ENCODE data around the gene EPHB2. TPM values are rescaled to one million over a fixed set of nuclear protein-coding genes. Genes with fewer than 3 reads are reported as not detected.

EPHB2 gene
- total and polyA plus RNA-seq, 2 of the 13 experiments (the other 11 are each of a cell fraction or from before 2014, with no cell fraction given): 0.03 to 0.11 TPM

- no peak for TF ChIP-seq CSRNP2 (CRISPR knock-in tag; conservative IDR thresholded peaks at IDR 0.05; ENCODE audit: low read depth)
- no peak for TF ChIP-seq CHCHD3 (CRISPR knock-in tag; IDR thresholded peaks at IDR 0.05)
- TF ChIP-seq ZBTB1 (CRISPR knock-in tag; IDR thresholded peaks at IDR 0.05; ENCODE audit: borderline replicate concordance): no peak
- TF ChIP-seq ZNF772 (CRISPR knock-in tag; IDR thresholded peaks at IDR 0.05): no peak
- TF ChIP-seq ZNF891 (CRISPR knock-in tag; IDR thresholded peaks at IDR 0.05): no peak
- TF ChIP-seq ZNF790 (CRISPR knock-in tag; IDR thresholded peaks at IDR 0.05; ENCODE audit: borderline replicate concordance): no peak
Measured at GRCh38 chr1:22896184-22896583, 185.5 kb downstream of the EPHB2 start (continued).

- in situ Hi-C loops (cut with HindIII; ENCODE audit: extremely low pct_ligation_motif_present, low pct_unique_long_range_greater_than_20kb): no loop called here
- DNase-seq (ENCODE audit: low spot score) (no peak), FAIRE-seq (no peak), ATAC-seq (no peak)
- no peak overlapping the region for H2AFZ ChIP-seq (ENCODE audit: low read length)
- no peaks in the 10 kb centered on the region for H3K9me3 ChIP-seq (ENCODE audit: low read length)
- ChIA-PET POLR2A (no interaction called here), CTCF (ENCODE audit: low intra/inter-chr PET ratio, low total read pairs) (no interaction called here)
- H3K79me2 ChIP-seq (ENCODE audit: insufficient read depth, low read length): no peaks in the 10 kb centered on the region
- no TSS peak for BruUV-seq (replicated peaks)
- no peak overlapping the region for H3K4me2 ChIP-seq (ENCODE audit: low read depth, low read length)
- H4K20me1 ChIP-seq (ENCODE audit: insufficient read depth, low read length): no peaks in the 10 kb centered on the region
- WGBS (ENCODE audit: low lambda C conversion rate): no CpG with 5 or more reads among the region's 3 CpGs
- intact Hi-C loops (cut with micrococcal nuclease; ENCODE audit: unreplicated experiment): no loop called here
- no peak overlapping the region for H3K9ac ChIP-seq (ENCODE audit: insufficient read depth, low read depth, low read length)
- no peak overlapping the region for H3K27ac ChIP-seq (ENCODE audit: extremely low read length, insufficient read depth, low read length)
- H3K27me3 ChIP-seq (ENCODE audit: control insufficient read depth in 1 of 2, insufficient read depth in 2 of 2, low read length in 2 of 2): peaks cover 0 to 23% of the 10 kb centered on the region in 2 experiments; a peak in 3 of 5 replicates
- no peaks in the 10 kb centered on the region for H3K36me3 ChIP-seq (replicated peaks in 1 of 2; ENCODE audit: control insufficient read depth in 1 of 2, insufficient read depth in 2 of 2, low read length in 2 of 2)
- no peak overlapping the region for H3K4me3 ChIP-seq (replicated peaks in 1 of 3; ENCODE audit: insufficient read depth in 1 of 3, low read depth in 2 of 3, low read length in 3 of 3)
- no peaks in the 10 kb centered on the region for H3K4me1 ChIP-seq (ENCODE audit: insufficient read depth, low read length)
- TF ChIP-seq NCOA2 (CRISPR knock-in tag; IDR thresholded peaks at IDR 0.05) (no peak), ZNF749 (CRISPR knock-in tag; IDR thresholded peaks at IDR 0.05; ENCODE audit: borderline replicate concordance) (no peak), TBX2 (CRISPR knock-in tag; IDR thresholded peaks at IDR 0.05; ENCODE audit: borderline replicate concordance) (no peak), RARG (CRISPR knock-in tag; IDR thresholded peaks at IDR 0.05; ENCODE audit: low read depth) (no peak), ZNF580 (CRISPR knock-in tag; IDR thresholded peaks at IDR 0.05; ENCODE audit: borderline replicate concordance, low read depth) (no peak), TBP (CRISPR knock-in tag; IDR thresholded peaks at IDR 0.05) (no peak), NCOR1 (IDR thresholded peaks at IDR 0.05; ENCODE audit: borderline replicate concordance, low read length) (no peak), MLXIP (CRISPR knock-in tag; IDR thresholded peaks at IDR 0.05; ENCODE audit: borderline replicate concordance) (no peak), ZNF530 (CRISPR knock-in tag; IDR thresholded peaks at IDR 0.05; ENCODE audit: low read depth) (no peak), HES4 (CRISPR knock-in tag; IDR thresholded peaks at IDR 0.05; ENCODE audit: borderline replicate concordance) (no peak), GATA4 (IDR thresholded peaks at IDR 0.05; ENCODE audit: borderline replicate concordance, low read depth) (no peak), SOX5 (CRISPR knock-in tag; IDR thresholded peaks at IDR 0.05; ENCODE audit: borderline replicate concordance) (no peak), ZSCAN25 (CRISPR knock-in tag; IDR thresholded peaks at IDR 0.05) (no peak), ZFP37 (CRISPR knock-in tag; IDR thresholded peaks at IDR 0.05; ENCODE audit: borderline replicate concordance) (no peak), HMG20B (CRISPR knock-in tag; conservative IDR thresholded peaks at IDR 0.05) (no peak)
Measured at GRCh38 chr1:22900451-22900850, 189.8 kb downstream of the EPHB2 start.

Data from HepG2 (cell line).